ENCODE measurements around the gene KRT75. TPM values are rescaled to one million over a fixed set of nuclear protein-coding genes. Genes with fewer than 3 reads are reported as not detected.
"Not testable (repeated sequence)": the region's sequence is repeated elsewhere in the genome, so short reads cannot be mapped to it uniquely, and the experiment has no call there.

KRT75 gene
- total RNA-seq, 1 experiment from 2014 or later = not detected

DNA sequence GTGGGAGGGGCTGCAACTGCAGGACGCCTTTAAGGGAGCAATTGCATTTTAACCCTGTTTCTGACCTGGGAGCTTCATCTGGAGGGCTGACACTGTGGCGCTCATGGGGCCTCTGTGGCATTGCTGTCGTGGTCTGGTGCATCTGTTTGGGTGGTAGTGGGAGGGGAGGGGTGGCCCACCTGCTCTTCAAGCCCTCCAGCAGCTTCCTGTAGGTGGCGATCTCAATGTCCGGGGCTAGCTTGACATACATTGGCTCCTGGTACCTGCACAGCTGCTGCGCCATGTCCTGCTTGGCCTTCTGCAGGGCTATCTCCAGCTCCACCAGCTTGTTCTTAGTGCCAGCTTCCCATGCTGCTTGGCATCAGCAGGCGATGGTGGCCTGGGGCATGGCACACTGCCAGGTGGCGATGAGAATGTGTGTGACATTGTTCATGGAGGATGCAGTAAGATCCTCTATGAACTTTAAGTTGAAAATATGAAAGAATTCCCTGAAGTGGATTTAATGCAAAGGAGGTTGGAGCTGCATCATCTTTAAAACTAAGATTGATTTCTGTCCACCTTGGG lies 20.3 kb downstream of the KRT75 start:
- intact Hi-C loops (cut with micrococcal nuclease; ENCODE audit: unreplicated experiment) = no loop called here
- ChIA-PET POLR2A (ENCODE audit: unreplicated experiment) (no interaction called here), CTCF (interaction anchor here (0.6 kb wide), 1 partner anchor 281 kb away, joined by 3 read pairs; no protein-coding TSS in a partner anchor)
- no peak for TF ChIP-seq EZH2 (IDR thresholded peaks at IDR 0.05; ENCODE audit: low read depth)
- TF ChIP-seq, protein P1, sequence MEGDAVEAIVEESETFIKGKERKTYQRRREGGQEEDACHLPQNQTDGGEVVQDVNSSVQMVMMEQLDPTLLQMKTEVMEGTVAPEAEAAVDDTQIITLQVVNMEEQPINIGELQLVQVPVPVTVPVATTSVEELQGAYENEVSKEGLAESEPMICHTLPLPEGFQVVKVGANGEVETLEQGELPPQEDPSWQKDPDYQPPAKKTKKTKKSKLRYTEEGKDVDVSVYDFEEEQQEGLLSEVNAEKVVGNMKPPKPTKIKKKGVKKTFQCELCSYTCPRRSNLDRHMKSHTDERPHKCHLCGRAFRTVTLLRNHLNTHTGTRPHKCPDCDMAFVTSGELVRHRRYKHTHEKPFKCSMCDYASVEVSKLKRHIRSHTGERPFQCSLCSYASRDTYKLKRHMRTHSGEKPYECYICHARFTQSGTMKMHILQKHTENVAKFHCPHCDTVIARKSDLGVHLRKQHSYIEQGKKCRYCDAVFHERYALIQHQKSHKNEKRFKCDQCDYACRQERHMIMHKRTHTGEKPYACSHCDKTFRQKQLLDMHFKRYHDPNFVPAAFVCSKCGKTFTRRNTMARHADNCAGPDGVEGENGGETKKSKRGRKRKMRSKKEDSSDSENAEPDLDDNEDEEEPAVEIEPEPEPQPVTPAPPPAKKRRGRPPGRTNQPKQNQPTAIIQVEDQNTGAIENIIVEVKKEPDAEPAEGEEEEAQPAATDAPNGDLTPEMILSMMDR (conservative IDR thresholded peaks at IDR 0.05) = no peak
- Histone ChIP-seq H3K9me3 (ENCODE audit: insufficient read depth, low read depth) (no peaks in the 10 kb centered on the region), H3K4me3 (no peak overlapping the region), H3K27ac (no peak overlapping the region), H2AFZ (no peak overlapping the region), H3K4me1 (replicated peaks; ENCODE audit: insufficient read depth) (peaks cover 5% of the 10 kb centered on the region), H3K27me3 (ENCODE audit: insufficient read depth, low read depth) (no peaks in the 10 kb centered on the region), H3K36me3 (ENCODE audit: low read depth) (no peaks in the 10 kb centered on the region), H3K4me2 (no peak overlapping the region), H3F3A (ENCODE audit: insufficient read depth, low read depth) (peaks cover 4% of the 10 kb centered on the region; the same call in 1 of the 2 replicates), H3K79me2 (ENCODE audit: low read depth) (no peaks in the 10 kb centered on the region), H4K20me1 (ENCODE audit: insufficient read depth) (no peaks in the 10 kb centered on the region), H3K9me2 (ENCODE audit: insufficient read depth) (no peaks in the 10 kb centered on the region)
- no peak for DNase-seq
- no TSS peak for BruUV-seq (replicated peaks)

DNA sequence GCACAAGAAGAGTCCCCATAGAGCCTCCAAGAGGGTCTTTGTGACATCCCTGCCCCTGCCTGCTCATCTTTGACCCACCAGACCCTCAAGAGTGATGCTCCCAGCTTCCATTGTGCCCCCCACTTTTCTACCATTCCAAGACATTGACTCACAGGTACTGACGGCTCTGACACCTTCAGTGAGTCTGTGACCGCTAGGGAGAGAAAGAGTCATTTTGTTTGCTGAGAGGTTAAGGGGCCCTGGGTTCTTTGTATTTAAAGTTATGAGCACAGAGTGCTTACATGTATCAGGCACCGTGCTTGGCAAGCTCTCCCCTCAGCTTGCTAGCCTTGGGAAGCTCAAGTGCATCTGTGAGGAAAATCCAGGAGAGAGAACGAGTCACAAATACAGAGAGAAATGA lies 21.0 kb downstream of the KRT75 start:
- ChIA-PET CTCF (interaction anchor here (0.6 kb wide), 1 partner anchor 281 kb away, joined by 3 read pairs; no protein-coding TSS in a partner anchor), POLR2A (ENCODE audit: unreplicated experiment) (no interaction called here)
- Histone ChIP-seq H3K4me3 (no peak overlapping the region), H3K36me3 (ENCODE audit: low read depth) (no peaks in the 10 kb centered on the region), H3K9me3 (ENCODE audit: insufficient read depth, low read depth) (no peaks in the 10 kb centered on the region), H3K4me1 (replicated peaks; ENCODE audit: insufficient read depth) (peaks cover 5% of the 10 kb centered on the region), H3K9me2 (ENCODE audit: insufficient read depth) (no peaks in the 10 kb centered on the region), H3F3A (ENCODE audit: insufficient read depth, low read depth) (peaks cover 4% of the 10 kb centered on the region; the same call in 1 of the 2 replicates), H3K27me3 (ENCODE audit: insufficient read depth, low read depth) (no peaks in the 10 kb centered on the region), H3K4me2 (no peak overlapping the region), H2AFZ (no peak overlapping the region), H3K27ac (no peak overlapping the region), H3K79me2 (ENCODE audit: low read depth) (no peaks in the 10 kb centered on the region), H4K20me1 (ENCODE audit: insufficient read depth) (no peaks in the 10 kb centered on the region)
- no peak for DNase-seq
- TF ChIP-seq, protein P1 (conservative IDR thresholded peaks at IDR 0.05) = no peak
- TF ChIP-seq EZH2 (IDR thresholded peaks at IDR 0.05; ENCODE audit: low read depth) = no peak
- BruUV-seq (replicated peaks) = no TSS peak
- intact Hi-C loops (cut with micrococcal nuclease; ENCODE audit: unreplicated experiment) = no loop called here

DNA sequence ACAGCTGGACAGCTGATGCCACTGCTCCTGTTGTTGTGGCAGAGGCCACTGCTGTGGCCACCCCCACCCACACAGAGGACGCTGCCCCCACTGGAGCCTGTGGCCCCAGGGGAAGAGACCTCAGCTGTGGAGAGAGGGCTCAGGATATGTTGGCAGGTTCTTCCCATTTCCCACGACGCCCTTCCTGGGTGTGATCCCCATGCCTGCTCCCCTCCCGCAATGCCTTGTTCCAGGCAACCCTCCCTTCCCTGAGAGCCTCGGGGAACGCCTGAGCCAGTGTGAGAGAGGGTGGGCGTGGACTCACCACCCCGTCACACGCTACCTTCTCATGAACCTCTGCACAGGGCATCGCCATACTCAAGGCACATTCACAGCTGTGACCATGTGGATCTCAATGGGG lies 22.4 kb downstream of the KRT75 start:
- peaks cover 1% of the 10 kb centered on the region; the same call in 1 of the 2 replicates for H3F3A ChIP-seq (ENCODE audit: insufficient read depth, low read depth)

DNA sequence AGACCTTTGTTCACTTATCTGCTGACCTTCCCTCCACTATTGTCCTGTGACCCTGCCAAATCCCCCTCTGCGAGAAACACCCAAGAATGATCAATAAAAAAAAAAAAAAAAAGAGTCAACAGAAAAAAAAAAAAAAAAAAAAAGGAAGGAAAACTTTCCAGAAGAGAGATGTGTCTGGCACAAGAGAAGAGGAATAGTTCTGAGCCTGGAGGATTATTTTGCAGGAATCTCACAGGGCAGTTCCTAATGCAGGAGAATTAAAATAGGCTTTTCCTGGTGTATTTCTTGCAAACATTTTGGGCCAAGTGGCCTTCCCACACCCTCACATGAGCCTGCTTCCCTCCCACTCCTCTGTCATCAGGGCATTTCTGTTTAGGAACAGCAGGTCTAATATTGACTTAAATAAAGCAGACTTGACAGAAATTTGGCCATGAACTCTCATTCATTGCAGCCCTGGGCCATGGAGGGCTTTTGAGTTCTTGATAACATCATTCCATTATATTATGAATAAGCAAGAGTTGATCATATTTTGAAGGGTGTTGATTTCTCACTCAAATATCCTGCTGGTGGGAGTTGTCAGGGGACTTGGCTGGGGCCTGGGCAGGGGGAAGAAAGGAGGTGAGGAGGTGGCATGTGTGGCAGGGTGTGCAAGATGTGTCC lies 23.5 kb downstream of the KRT75 start:
- BruUV-seq (replicated peaks) = not testable (repeated sequence)

More for the DNA sequence above, 22.4 kb downstream of the KRT75 start:
- Histone ChIP-seq H4K20me1 (ENCODE audit: insufficient read depth) (no peaks in the 10 kb centered on the region), H3K27ac (no peak overlapping the region), H3K4me2 (no peak overlapping the region), H3K4me1 (replicated peaks; ENCODE audit: insufficient read depth) (peaks cover 5% of the 10 kb centered on the region; the same call in 1 of the 2 replicates), H3K36me3 (ENCODE audit: low read depth) (no peaks in the 10 kb centered on the region), H3K4me3 (no peak overlapping the region), H3K79me2 (ENCODE audit: low read depth) (no peaks in the 10 kb centered on the region), H3K9me3 (ENCODE audit: insufficient read depth, low read depth) (no peaks in the 10 kb centered on the region), H3K27me3 (ENCODE audit: insufficient read depth, low read depth) (no peaks in the 10 kb centered on the region), H3K9me2 (ENCODE audit: insufficient read depth) (no peaks in the 10 kb centered on the region), H2AFZ (no peak overlapping the region)
- TF ChIP-seq EZH2 (IDR thresholded peaks at IDR 0.05; ENCODE audit: low read depth) = no peak
- TF ChIP-seq, protein P1 (conservative IDR thresholded peaks at IDR 0.05) = no peak
- ChIA-PET CTCF (no interaction called here), POLR2A (ENCODE audit: unreplicated experiment) (no interaction called here)
- intact Hi-C loops (cut with micrococcal nuclease; ENCODE audit: unreplicated experiment) = no loop called here
- no TSS peak for BruUV-seq (replicated peaks)
- no peak for DNase-seq

More for the DNA sequence above, 23.5 kb downstream of the KRT75 start:
- H3K36me3 ChIP-seq (ENCODE audit: low read depth); H2AFZ ChIP-seq; H3K9me3 ChIP-seq (ENCODE audit: insufficient read depth, low read depth); DNase-seq; H3K4me3 ChIP-seq; H3K9me2 ChIP-seq (ENCODE audit: insufficient read depth); H3K4me2 ChIP-seq; H3K79me2 ChIP-seq (ENCODE audit: low read depth); H4K20me1 ChIP-seq (ENCODE audit: insufficient read depth); H3K4me1 ChIP-seq (replicated peaks; ENCODE audit: insufficient read depth); H3K27ac ChIP-seq; intact Hi-C loops (cut with micrococcal nuclease; ENCODE audit: unreplicated experiment); H3K27me3 ChIP-seq (ENCODE audit: insufficient read depth, low read depth); CTCF ChIA-PET; H3F3A ChIP-seq (ENCODE audit: insufficient read depth, low read depth): not testable (repeated sequence)
- POLR2A ChIA-PET (ENCODE audit: unreplicated experiment) = interaction anchor here (0.5 kb wide), 1 partner anchor 651 kb away, joined by 3 read pairs; no protein-coding TSS in a partner anchor

Data from PC-9 (cell line).